ENCODE results near the gene CARS2.
"Not testable (repeated sequence)": the region's sequence is repeated elsewhere in the genome, so short reads cannot be mapped to it uniquely, and the experiment has no call there.

Gene CARS2

DNA sequence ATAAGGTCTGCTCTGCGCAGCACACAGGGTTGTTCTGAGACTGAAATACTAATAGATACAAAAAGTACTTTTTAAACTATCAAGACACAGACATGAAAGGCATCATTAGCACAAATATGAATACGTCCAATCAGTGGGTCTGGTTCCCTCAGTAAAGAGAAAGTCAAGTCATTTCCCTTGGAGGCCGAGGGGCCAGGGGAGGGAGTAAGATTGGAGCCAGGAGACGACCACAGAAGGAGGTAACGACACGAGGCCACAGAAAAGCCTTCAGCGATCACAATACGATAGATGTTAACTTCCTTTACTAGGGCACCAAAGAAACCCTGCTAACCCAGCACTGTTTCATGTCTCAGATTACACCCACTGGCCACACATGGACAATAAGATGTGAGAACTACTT, 5.3 kb downstream of the CARS2 start:
- Histone ChIP-seq H3K36me3 (replicated peaks) (peaks cover 69% of the 10 kb centered on the region), H3K4me1 (peaks cover 8% of the 10 kb centered on the region)
- in situ Hi-C loops (cut with MboI; ENCODE audit: low sequenced_read_pairs) = no loop called here

DNA sequence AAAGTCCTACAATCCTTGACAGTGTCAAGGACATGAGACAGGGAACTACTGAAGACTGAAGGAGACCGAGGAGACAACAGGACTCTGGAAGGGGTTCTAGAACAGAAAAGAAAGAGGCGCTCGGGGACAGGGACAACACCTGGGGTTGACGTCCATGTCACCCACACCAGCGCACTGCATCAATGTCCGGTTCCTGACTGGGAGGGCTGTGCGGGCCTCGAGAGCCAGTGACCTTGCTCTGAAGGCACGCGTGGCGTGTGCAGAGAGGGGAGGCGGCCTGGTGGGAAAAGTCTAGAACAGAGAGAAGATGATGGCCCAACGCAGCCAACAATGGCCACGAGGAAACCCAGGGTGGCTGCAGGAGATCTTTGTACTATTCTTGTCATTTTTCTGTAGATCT, 5.7 kb downstream of the CARS2 start:
- in situ Hi-C loops (cut with MboI; ENCODE audit: low sequenced_read_pairs) = no loop called here
- Histone ChIP-seq H3K36me3 (replicated peaks) (peaks cover 69% of the 10 kb centered on the region), H3K9me3 (no peaks in the 10 kb centered on the region), H3K27me3 (ENCODE audit: low read depth) (no peaks in the 10 kb centered on the region), H3K4me1 (peaks cover 8% of the 10 kb centered on the region), H3K4me3 (no peak overlapping the region)
- no peak for DNase-seq (ENCODE audit: low spot score in 2 of 2)

More for the DNA sequence above, 5.3 kb downstream of the CARS2 start:
- Histone ChIP-seq H3K27me3 (ENCODE audit: low read depth) (no peaks in the 10 kb centered on the region), H3K4me3 (no peak overlapping the region), H3K9me3 (no peaks in the 10 kb centered on the region)
- DNase-seq (ENCODE audit: low spot score in 2 of 2) = no peak

GRCh38 chr13:110699148-110700145, 6.5 kb downstream of the CARS2 start:
- Histone ChIP-seq H3K9me3 (no peaks in the 10 kb centered on the region), H3K4me3 (no peak overlapping the region), H3K27me3 (ENCODE audit: low read depth) (no peaks in the 10 kb centered on the region), H3K36me3 (replicated peaks) (peaks cover 73% of the 10 kb centered on the region), H3K4me1 (peaks cover 6% of the 10 kb centered on the region)
- no peak for DNase-seq (ENCODE audit: low spot score in 2 of 2)
- in situ Hi-C loops (cut with MboI; ENCODE audit: low sequenced_read_pairs) = no loop called here

- no peaks in the 10 kb centered on the region for H3K9me3 ChIP-seq
- in situ Hi-C loops (cut with MboI; ENCODE audit: low sequenced_read_pairs) = no loop called here
- H3K36me3 ChIP-seq (replicated peaks) = peaks cover 74% of the 10 kb centered on the region
- H3K4me1 ChIP-seq = peaks cover 6% of the 10 kb centered on the region; the same call in 1 of the 2 replicates
- no peaks in the 10 kb centered on the region for H3K27me3 ChIP-seq (ENCODE audit: low read depth)
- H3K4me3 ChIP-seq = no peak overlapping the region
- no peak for DNase-seq (ENCODE audit: low spot score in 2 of 2)
Observed at GRCh38 chr13:110698689-110699088, 7.2 kb downstream of the CARS2 start.

DNA sequence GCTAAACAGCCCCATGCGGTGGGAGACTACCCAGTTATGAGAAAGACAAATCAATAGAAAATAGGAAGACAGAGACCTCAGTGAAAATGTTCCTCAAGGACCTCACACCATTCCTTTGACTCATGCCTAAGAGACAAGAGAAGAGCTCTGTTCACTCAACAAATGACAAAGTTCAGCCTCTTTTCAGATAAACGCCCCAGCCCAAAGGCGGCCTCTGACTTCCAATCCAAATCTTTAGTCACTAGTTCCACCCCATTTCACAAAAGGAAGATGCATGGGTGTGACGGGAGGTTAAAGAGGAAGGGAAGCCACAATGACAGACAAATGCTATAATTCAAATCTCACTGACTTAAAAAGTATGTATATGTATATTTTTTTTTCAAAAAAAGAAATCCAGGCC, 8.1 kb downstream of the CARS2 start:
- H3K27me3 ChIP-seq (ENCODE audit: low read depth) = no peaks in the 10 kb centered on the region
- H3K4me3 ChIP-seq = no peak overlapping the region
- H3K4me1 ChIP-seq = peaks cover 6% of the 10 kb centered on the region; the same call in 1 of the 2 replicates
- in situ Hi-C loops (cut with MboI; ENCODE audit: low sequenced_read_pairs) = no loop called here
- H3K9me3 ChIP-seq = no peaks in the 10 kb centered on the region
- peaks cover 70% of the 10 kb centered on the region for H3K36me3 ChIP-seq (replicated peaks)
- DNase-seq (ENCODE audit: low spot score in 2 of 2) = no peak

DNA sequence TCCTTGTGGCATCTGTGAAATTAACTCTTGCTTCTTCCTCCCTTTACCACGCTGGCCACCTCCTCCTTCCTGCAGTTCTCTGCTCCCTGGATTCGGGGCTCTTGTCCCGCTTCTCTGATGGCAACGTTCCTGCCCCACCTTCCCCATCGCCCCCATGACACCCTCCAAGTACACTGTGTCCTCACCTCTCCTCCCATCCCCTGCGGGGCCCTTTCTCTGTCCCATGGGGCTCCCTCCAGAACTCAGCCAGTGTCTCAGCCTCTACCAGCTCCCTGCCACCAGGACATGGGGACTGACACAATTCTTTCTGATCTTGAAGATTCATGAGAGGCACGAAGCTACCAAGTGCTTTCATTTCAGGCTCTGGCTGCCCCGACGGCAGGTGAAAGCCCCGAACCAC, 9.1 kb downstream of the CARS2 start:
- Histone ChIP-seq H3K4me3 (no peak overlapping the region), H3K9me3 (no peaks in the 10 kb centered on the region), H3K4me1 (peaks cover 6% of the 10 kb centered on the region; the same call in 1 of the 2 replicates), H3K36me3 (replicated peaks) (peaks cover 68% of the 10 kb centered on the region), H3K27me3 (ENCODE audit: low read depth) (no peaks in the 10 kb centered on the region)
- no peak for DNase-seq (ENCODE audit: low spot score in 2 of 2)
- in situ Hi-C loops (cut with MboI; ENCODE audit: low sequenced_read_pairs) = no loop called here

DNA sequence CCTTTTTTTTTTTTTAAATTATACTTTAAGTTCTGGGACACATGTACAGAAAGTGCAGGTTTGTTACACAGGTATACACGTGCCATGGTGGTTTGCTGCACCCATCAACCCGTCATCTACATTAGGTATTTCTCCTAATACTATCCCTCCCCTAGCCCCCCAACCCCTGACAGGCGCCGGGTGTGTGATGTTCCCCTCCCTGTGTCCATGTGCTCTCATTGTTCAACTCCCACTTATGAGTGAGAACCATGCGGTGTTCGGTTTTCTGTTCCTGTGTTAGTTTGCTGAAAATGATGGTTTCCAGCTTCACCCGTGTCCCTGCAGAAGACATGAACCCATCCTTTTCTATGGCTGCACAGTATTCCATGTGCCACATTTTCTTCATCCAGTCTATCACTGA, 10.1 kb downstream of the CARS2 start:
- DNase-seq (ENCODE audit: low spot score in 2 of 2); H3K27me3 ChIP-seq (ENCODE audit: low read depth); in situ Hi-C loops (cut with MboI; ENCODE audit: low sequenced_read_pairs): not testable (repeated sequence)

GRCh38 chr13:110690516-110690915, 15.4 kb downstream of the CARS2 start:
- in situ Hi-C loops (cut with MboI; ENCODE audit: low sequenced_read_pairs) = no loop called here
- DNase-seq (ENCODE audit: low spot score in 2 of 2) = no peak
- no peaks in the 10 kb centered on the region for H3K4me1 ChIP-seq

More for the DNA sequence above, 10.1 kb downstream of the CARS2 start:
- H3K4me1 ChIP-seq, H3K4me3 ChIP-seq, H3K9me3 ChIP-seq: not testable (repeated sequence)
- peaks cover 63% of the 10 kb centered on the region for H3K36me3 ChIP-seq (replicated peaks)

DNA sequence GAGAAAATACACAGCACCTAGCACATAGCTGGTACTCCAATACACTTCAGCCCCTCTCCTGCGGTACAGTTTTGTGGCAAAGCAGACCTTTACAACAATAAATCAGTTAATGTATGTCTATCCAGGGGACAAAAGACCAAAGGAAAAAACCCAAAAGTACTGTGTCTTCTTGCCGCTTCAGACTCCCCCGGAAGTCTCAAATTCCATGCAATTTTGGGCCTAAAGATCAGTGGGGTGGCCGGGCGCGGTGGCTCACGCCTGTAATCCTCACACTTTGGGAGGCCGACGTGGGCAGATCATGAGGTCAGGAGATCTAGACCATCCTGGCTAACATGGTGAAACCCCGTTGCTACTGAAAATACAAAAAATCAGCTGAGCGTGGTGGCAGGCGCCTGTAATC, 16.2 kb downstream of the CARS2 start:
- no peaks in the 10 kb centered on the region for H3K27me3 ChIP-seq (ENCODE audit: low read depth)
- H3K9me3 ChIP-seq = no peaks in the 10 kb centered on the region
- DNase-seq (ENCODE audit: low spot score in 2 of 2) = no peak
- in situ Hi-C loops (cut with MboI; ENCODE audit: low sequenced_read_pairs) = no loop called here
- H3K4me3 ChIP-seq = no peak overlapping the region
- H3K4me1 ChIP-seq = no peaks in the 10 kb centered on the region
- H3K36me3 ChIP-seq (replicated peaks) = peaks cover 38% of the 10 kb centered on the region

More at GRCh38 chr13:110690516-110690915, 15.4 kb downstream of the CARS2 start:
- H3K27me3 ChIP-seq (ENCODE audit: low read depth) = no peaks in the 10 kb centered on the region
- peaks cover 40% of the 10 kb centered on the region for H3K36me3 ChIP-seq (replicated peaks)
- no peaks in the 10 kb centered on the region for H3K9me3 ChIP-seq
- no peak overlapping the region for H3K4me3 ChIP-seq

DNA sequence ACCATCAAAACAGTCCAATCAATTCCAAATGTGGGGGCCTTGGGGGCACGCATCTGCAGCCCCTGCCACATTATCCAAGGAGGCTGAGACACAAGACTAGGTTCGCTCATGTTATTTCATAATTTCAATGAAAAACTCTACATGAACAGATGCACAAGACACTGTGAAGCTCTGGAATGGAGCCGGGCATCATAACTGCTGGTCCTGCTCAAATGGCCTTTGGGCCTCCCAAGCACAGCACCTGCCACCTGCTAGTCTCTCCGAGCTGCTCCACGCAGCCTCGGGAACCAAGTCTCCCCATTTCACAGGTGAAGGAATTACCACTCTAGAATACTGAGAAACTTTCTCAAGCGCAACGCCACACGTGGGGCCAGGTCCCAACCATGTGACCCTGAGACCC, 16.9 kb downstream of the CARS2 start:
- H3K36me3 ChIP-seq (replicated peaks) = peaks cover 36% of the 10 kb centered on the region
- no peaks in the 10 kb centered on the region for H3K9me3 ChIP-seq
- no peaks in the 10 kb centered on the region for H3K4me1 ChIP-seq
- H3K4me3 ChIP-seq = no peak overlapping the region
- in situ Hi-C loops (cut with MboI; ENCODE audit: low sequenced_read_pairs) = no loop called here
- H3K27me3 ChIP-seq (ENCODE audit: low read depth) = no peaks in the 10 kb centered on the region
- no peak for DNase-seq (ENCODE audit: low spot score in 2 of 2)

DNA sequence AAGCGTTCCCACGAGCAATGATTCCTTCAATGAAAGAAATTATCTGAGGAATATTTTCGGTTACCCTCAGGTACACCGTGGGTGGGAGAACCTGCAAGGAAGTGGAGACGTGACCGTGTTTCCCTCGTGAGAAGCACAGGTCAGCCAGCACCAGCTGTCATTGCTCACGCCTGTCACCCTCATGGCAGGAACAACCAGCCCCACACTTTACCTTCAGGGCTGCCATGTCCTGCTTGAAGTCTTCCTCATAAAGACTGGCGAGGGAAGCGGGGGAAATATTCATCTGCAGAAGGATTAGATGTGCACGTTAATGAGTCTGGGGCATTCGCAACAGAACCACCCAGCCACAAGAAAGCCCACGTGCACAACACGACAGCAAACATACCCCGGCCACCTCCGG, 18.2 kb downstream of the CARS2 start:
- Histone ChIP-seq H3K4me1 (no peaks in the 10 kb centered on the region), H3K27me3 (ENCODE audit: low read depth) (no peaks in the 10 kb centered on the region), H3K4me3 (no peak overlapping the region), H3K9me3 (no peaks in the 10 kb centered on the region), H3K36me3 (replicated peaks) (peaks cover 39% of the 10 kb centered on the region)
- in situ Hi-C loops (cut with MboI; ENCODE audit: low sequenced_read_pairs) = no loop called here
- DNase-seq (ENCODE audit: low spot score in 2 of 2) = no peak

- in situ Hi-C loops (cut with MboI; ENCODE audit: low sequenced_read_pairs) = no loop called here
- no peak for DNase-seq (ENCODE audit: low spot score in 2 of 2)
- H3K27me3 ChIP-seq (ENCODE audit: low read depth) = no peaks in the 10 kb centered on the region
- H3K4me3 ChIP-seq = no peak overlapping the region
- no peaks in the 10 kb centered on the region for H3K4me1 ChIP-seq
- no peaks in the 10 kb centered on the region for H3K9me3 ChIP-seq
- peaks cover 53% of the 10 kb centered on the region for H3K36me3 ChIP-seq (replicated peaks)
Observed at GRCh38 chr13:110685305-110686020, 20.5 kb downstream of the CARS2 start.

GRCh38 chr13:110684388-110685056, 21.4 kb downstream of the CARS2 start:
- Histone ChIP-seq H3K36me3 (replicated peaks) (peaks cover 49% of the 10 kb centered on the region), H3K27me3 (ENCODE audit: low read depth) (no peaks in the 10 kb centered on the region), H3K4me3 (no peak overlapping the region), H3K4me1 (no peaks in the 10 kb centered on the region), H3K9me3 (no peaks in the 10 kb centered on the region)
- in situ Hi-C loops (cut with MboI; ENCODE audit: low sequenced_read_pairs) = no loop called here
- no peak for DNase-seq (ENCODE audit: low spot score in 2 of 2)
